GM12878 (cell line): ENCODE data around the gene TCF7L1. TPM values are rescaled to one million over a fixed set of nuclear protein-coding genes. Genes with fewer than 3 reads are reported as not detected.

Experiments
- ATAC-seq: fragments of 200-7000 bp; cut with Tn5 transposase; 3 replicates; pipeline ENCODE4 v1.9.1; 2020; ENCODE audit warnings: mild to moderate bottlenecking, moderate library complexity
- BruUV-seq: library from RNA; stranded (reverse); fragments of 400-500 nt; replicated peaks from 2 replicates; lab custom pipeline; 2021; lab: Mats Ljungman, UMichigan
- CTCF ChIA-PET: fragments of 300-600 bp; sonication (Branson Sonifier 250); formaldehyde crosslinking; extraction: SDS; loops from one replicate; lab custom pipeline; 2021; ENCODE audit warnings: inconsistent platforms; lab: Yijun Ruan, JAX
- POLR2A ChIA-PET: fragments of 350-600 bp; formaldehyde crosslinking; extraction: SDS; loops from one replicate; lab custom pipeline; 2021; ENCODE audit warnings: inconsistent platforms; lab: Charles Lee
- RAD21 ChIA-PET: fragments of 300-600 bp; sonication (Branson Sonifier 250); formaldehyde crosslinking; loops from one replicate; lab custom pipeline; 2023; ENCODE audit warnings: antibody characterized with exemption; ENCODE audit not compliant: unreplicated experiment; lab: Charles Lee
- SMC1A ChIA-PET: fragments of 300-600 bp; sonication (Branson Sonifier 250); formaldehyde crosslinking; loops from one replicate; lab custom pipeline; 2023; ENCODE audit not compliant: unreplicated experiment, uncharacterized antibody; lab: Charles Lee
- DNase-seq: peaks from one replicate; pipeline ENCODE4 v3.0.0-alpha.2; 2011; ENCODE audit warnings: low read depth, low spot score
- FAIRE-seq: peaks from 3 replicates; lab custom pipeline; 2011; peaks lifted over from hg19 to GRCh38; lab: Jason Lieb, UNC
- H2AFZ ChIP-seq: 2 replicates; pipeline ENCODE4 v1.6.0; 2011; ENCODE audit warnings: low read depth, low read length, control low read depth; ENCODE audit not compliant: control insufficient read depth
- H3K27ac ChIP-seq: 2 replicates; pipeline ENCODE4 v1.5.1; 2011; ENCODE audit warnings: control low read depth; ENCODE audit not compliant: control insufficient read depth, insufficient read depth
- H3K27me3 ChIP-seq, 2 experiments: replicated peaks in 1 of 2; 2 replicates each; pipeline versions ENCODE4 v1.6.0 to v1.6.1; 2011; ENCODE audit warnings: low read length in 1 of 2; ENCODE audit not compliant: control insufficient read depth in 2 of 2, insufficient read depth in 2 of 2
- H3K36me3 ChIP-seq, 2 experiments: 2 replicates each; pipeline ENCODE4 v1.5.1; 2011; ENCODE audit warnings: low read length in 1 of 2; ENCODE audit not compliant: control insufficient read depth in 2 of 2, insufficient read depth in 2 of 2
- H3K4me1 ChIP-seq: 2 replicates; pipeline ENCODE4 v1.6.1; 2011; ENCODE audit warnings: mild to moderate bottlenecking, low read length, moderate library complexity, mixed read lengths; ENCODE audit not compliant: control insufficient read depth, insufficient read depth
- H3K4me2 ChIP-seq: 2 replicates; pipeline ENCODE4 v1.6.0; 2011; ENCODE audit warnings: control low read depth; ENCODE audit not compliant: control insufficient read depth, insufficient read depth
- H3K4me3 ChIP-seq: fragments of 200-600 bp; sonication (generic); 2 replicates; pipeline ENCODE4 v1.5.1; 2016
- H3K79me2 ChIP-seq: 2 replicates; pipeline ENCODE4 v1.6.0; 2011; ENCODE audit warnings: low read length; ENCODE audit not compliant: control insufficient read depth, insufficient read depth
- H3K9ac ChIP-seq: 2 replicates; pipeline ENCODE4 v1.8.0; 2011; ENCODE audit warnings: low read length, control low read depth, mixed read lengths; ENCODE audit not compliant: control insufficient read depth, insufficient read depth
- H3K9me3 ChIP-seq: replicated peaks from 3 replicates; pipeline ENCODE4 v1.5.1; 2011; ENCODE audit warnings: mild to moderate bottlenecking, low read length; ENCODE audit not compliant: control insufficient read depth, insufficient read depth
- H4K20me1 ChIP-seq: 2 replicates; pipeline ENCODE4 v1.6.0; 2011; ENCODE audit not compliant: control insufficient read depth, insufficient read depth
- ATF7 ChIP-seq: fragments of 450-650 bp; IDR thresholded peaks from 2 replicates; pipeline ENCODE4 v1.6.1; 2016; ENCODE audit warnings: low read depth, mild to moderate bottlenecking
- BRCA1 ChIP-seq: IDR thresholded peaks from 2 replicates; pipeline ENCODE4 v1.6.1; 2011; ENCODE audit warnings: low read depth, low read length, improper control_type of control experiment
- HDGF ChIP-seq: fragments of 450-650 bp; IDR thresholded peaks from 2 replicates; pipeline ENCODE4 v1.6.1; 2016; ENCODE audit warnings: antibody characterized with exemption
- IKZF2 ChIP-seq, 2 experiments: fragments of 450-650 bp; IDR thresholded peaks; 2 replicates each; pipeline ENCODE4 v1.6.1; 2017; ENCODE audit warnings: mild to moderate bottlenecking in 2 of 2, moderate library complexity in 2 of 2
- MTA2 ChIP-seq: fragments of 450-650 bp; IDR thresholded peaks from 2 replicates; pipeline ENCODE4 v1.6.1; 2016; ENCODE audit warnings: low read depth, mild to moderate bottlenecking, moderate library complexity
- MXI1 ChIP-seq: fragments of 150-350 bp; IDR thresholded peaks from 2 replicates; pipeline ENCODE4 v1.6.1; 2011; ENCODE audit warnings: low read depth, mild to moderate bottlenecking, inconsistent platforms, low read length, improper control_type of control experiment
- NR2F1 ChIP-seq: fragments of 450-650 bp; conservative IDR thresholded peaks from 2 replicates; pipeline ENCODE4 v1.6.1; 2017; ENCODE audit warnings: mild to moderate bottlenecking
- RAD21 ChIP-seq: IDR thresholded peaks from 2 replicates; pipeline ENCODE4 v1.6.1; 2011; ENCODE audit warnings: mild to moderate bottlenecking, low read depth, low read length, moderate library complexity; ENCODE audit not compliant: insufficient read depth
- SMC3 ChIP-seq: IDR thresholded peaks from 2 replicates; pipeline ENCODE4 v1.6.1; 2011; ENCODE audit warnings: low read length, improper control_type of control experiment, borderline replicate concordance
- SPI1 ChIP-seq: IDR thresholded peaks from 2 replicates; pipeline ENCODE4 v1.6.1; 2011; ENCODE audit warnings: low read depth, mild to moderate bottlenecking, low read length, moderate library complexity, borderline replicate concordance; ENCODE audit not compliant: insufficient read depth
- SUPT20H ChIP-seq: IDR thresholded peaks from 2 replicates; pipeline ENCODE4 v1.6.1; 2011; ENCODE audit warnings: low read depth, mild to moderate bottlenecking, low read length, moderate library complexity, borderline replicate concordance; ENCODE audit not compliant: control insufficient read depth
- WGBS: methylation state at CpG from one replicate; pipeline ENCODE4 v1.1.6; 2016; ENCODE audit warnings: low lambda C conversion rate; ENCODE audit not compliant: insufficient replicate concordance, insufficient coverage; ENCODE audit errors: missing lambda C conversion rate; 5-methylcytosine and 5-hydroxymethylcytosine counted together
- in situ Hi-C: fragments of 300-500 bp; cut with MboI; formaldehyde crosslinking; loops from 9 replicates; pipeline ENCODE4 v1.14.3; 2018; ENCODE audit warnings: mixed read lengths
- intact Hi-C: fragments of 100-400 bp; cut with micrococcal nuclease; formaldehyde crosslinking; loops from one replicate; pipeline ENCODE4 v1.14.2; 2022; ENCODE audit not compliant: unreplicated experiment
- polyA plus RNA-seq, 11 experiments: library from polyadenylated mRNA; depleted of rRNA in 4 of 11; unstranded in 6 of 11; stranded (reverse) in 5 of 11; fragments of >200 nt; fragmentation: Nextera tagmentation in 4 of 11; fragmentation: Illumina TruSeq in 1 of 11; extraction: Ambion mirVana in 4 of 11; extraction: Trizol in 1 of 11; gene quantifications; 1 replicate in 1 of 11; 2 replicates in 10 of 11; pipeline versions ENCODE4 v1.2.1 to v1.2.3, GENCODE V29; 2011 to 2016; ENCODE audit warnings: inconsistent platforms in 2 of 11, missing spikeins in 2 of 11, low read depth in 1 of 11
- total RNA-seq, 4 experiments: library from RNA; depleted of rRNA in 3 of 4; stranded (reverse); fragments of >200 nt in 3 of 4; fragmentation: Illumina TruSeq in 1 of 4; extraction: Trizol in 1 of 4; gene quantifications; 2 replicates each; pipeline versions ENCODE4 v1.2.1 to v1.2.3, GENCODE V29; 2013 to 2021
- TF ChIP-seq, protein P1 (sequence below): fragments of 450-650 bp; IDR thresholded peaks from 2 replicates; pipeline ENCODE4 v1.6.1; 2017; ENCODE audit warnings: mild to moderate bottlenecking, moderate library complexity
- TF ChIP-seq, protein P2 (sequence below): fragments of 450-650 bp; IDR thresholded peaks from 2 replicates; pipeline ENCODE4 v1.6.1; 2016; ENCODE audit warnings: mild to moderate bottlenecking

Gene TCF7L1
- total and polyA plus RNA-seq, 10 of the 15 experiments (the other 5 are each of a cell fraction or from before 2014, with no cell fraction given) = 0.03 to 0.11 (median 0.10) TPM; not detected in 7

DNA sequence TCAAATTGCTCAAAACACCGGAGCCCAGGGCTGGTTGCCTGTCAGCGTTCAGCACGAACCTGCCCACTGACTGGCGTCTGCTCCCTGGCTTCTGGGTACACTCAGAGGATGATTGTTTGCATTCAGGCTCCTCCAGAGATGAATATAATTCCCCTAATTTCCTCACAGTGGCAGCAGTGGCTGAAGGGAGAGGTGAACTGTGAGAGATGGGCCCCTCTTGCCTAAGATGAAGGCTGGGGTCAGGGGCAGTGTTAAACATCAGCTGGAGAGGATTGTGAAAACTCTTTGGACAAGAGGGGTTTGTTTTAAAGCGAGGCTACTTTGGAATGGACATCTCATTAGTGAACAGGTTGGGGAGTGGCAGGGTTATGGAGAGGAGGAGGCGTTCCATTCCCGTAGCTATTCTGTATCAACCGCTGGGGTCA is 31.0 kb downstream of the TCF7L1 start:
- H3K79me2 ChIP-seq = no peaks in the 10 kb centered on the region
- H4K20me1 ChIP-seq = no peaks in the 10 kb centered on the region
- in situ Hi-C loops = no loop called here
- H2AFZ ChIP-seq = no peak overlapping the region
- ChIA-PET SMC1A (no interaction called here), POLR2A (no interaction called here), CTCF (no interaction called here), RAD21 (no interaction called here)
- no TSS peak for BruUV-seq
- H3K27me3 ChIP-seq = peaks cover 0 to 3% of the 10 kb centered on the region in 2 experiments; a peak in 1 of 4 replicates
- no peak for FAIRE-seq
- DNase-seq = no peak
- TF ChIP-seq BRCA1 = no peak
- TF ChIP-seq, protein P1, sequence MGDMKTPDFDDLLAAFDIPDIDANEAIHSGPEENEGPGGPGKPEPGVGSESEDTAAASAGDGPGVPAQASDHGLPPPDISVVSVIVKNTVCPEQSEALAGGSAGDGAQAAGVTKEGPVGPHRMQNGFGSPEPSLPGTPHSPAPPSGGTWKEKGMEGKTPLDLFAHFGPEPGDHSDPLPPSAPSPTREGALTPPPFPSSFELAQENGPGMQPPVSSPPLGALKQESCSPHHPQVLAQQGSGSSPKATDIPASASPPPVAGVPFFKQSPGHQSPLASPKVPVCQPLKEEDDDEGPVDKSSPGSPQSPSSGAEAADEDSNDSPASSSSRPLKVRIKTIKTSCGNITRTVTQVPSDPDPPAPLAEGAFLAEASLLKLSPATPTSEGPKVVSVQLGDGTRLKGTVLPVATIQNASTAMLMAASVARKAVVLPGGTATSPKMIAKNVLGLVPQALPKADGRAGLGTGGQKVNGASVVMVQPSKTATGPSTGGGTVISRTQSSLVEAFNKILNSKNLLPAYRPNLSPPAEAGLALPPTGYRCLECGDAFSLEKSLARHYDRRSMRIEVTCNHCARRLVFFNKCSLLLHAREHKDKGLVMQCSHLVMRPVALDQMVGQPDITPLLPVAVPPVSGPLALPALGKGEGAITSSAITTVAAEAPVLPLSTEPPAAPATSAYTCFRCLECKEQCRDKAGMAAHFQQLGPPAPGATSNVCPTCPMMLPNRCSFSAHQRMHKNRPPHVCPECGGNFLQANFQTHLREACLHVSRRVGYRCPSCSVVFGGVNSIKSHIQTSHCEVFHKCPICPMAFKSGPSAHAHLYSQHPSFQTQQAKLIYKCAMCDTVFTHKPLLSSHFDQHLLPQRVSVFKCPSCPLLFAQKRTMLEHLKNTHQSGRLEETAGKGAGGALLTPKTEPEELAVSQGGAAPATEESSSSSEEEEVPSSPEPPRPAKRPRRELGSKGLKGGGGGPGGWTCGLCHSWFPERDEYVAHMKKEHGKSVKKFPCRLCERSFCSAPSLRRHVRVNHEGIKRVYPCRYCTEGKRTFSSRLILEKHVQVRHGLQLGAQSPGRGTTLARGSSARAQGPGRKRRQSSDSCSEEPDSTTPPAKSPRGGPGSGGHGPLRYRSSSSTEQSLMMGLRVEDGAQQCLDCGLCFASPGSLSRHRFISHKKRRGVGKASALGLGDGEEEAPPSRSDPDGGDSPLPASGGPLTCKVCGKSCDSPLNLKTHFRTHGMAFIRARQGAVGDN = no peak
- TF ChIP-seq, protein P2, sequence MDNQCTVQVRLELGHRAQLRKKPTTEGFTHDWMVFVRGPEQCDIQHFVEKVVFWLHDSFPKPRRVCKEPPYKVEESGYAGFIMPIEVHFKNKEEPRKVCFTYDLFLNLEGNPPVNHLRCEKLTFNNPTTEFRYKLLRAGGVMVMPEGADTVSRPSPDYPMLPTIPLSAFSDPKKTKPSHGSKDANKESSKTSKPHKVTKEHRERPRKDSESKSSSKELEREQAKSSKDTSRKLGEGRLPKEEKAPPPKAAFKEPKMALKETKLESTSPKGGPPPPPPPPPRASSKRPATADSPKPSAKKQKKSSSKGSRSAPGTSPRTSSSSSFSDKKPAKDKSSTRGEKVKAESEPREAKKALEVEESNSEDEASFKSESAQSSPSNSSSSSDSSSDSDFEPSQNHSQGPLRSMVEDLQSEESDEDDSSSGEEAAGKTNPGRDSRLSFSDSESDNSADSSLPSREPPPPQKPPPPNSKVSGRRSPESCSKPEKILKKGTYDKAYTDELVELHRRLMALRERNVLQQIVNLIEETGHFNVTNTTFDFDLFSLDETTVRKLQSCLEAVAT = no peak
- TF ChIP-seq NR2F1 = no peak
- no peak for TF ChIP-seq IKZF2 (IDR thresholded peaks at IDR 0.05)
- no peak for TF ChIP-seq SUPT20H
- TF ChIP-seq RAD21 = no peak
- TF ChIP-seq MXI1 = no peak
- no peak for TF ChIP-seq SPI1
- no peak for TF ChIP-seq ATF7
- no peak for TF ChIP-seq HDGF
- TF ChIP-seq MTA2 = no peak
- no peak for TF ChIP-seq SMC3
- no peak overlapping the region for H3K4me3 ChIP-seq
- H3K4me1 ChIP-seq = no peaks in the 10 kb centered on the region
- H3K4me2 ChIP-seq = no peak overlapping the region
- H3K36me3 ChIP-seq = no peaks in the 10 kb centered on the region
- H3K9ac ChIP-seq = no peak overlapping the region
- no peak overlapping the region for H3K27ac ChIP-seq
- intact Hi-C loops = no loop called here
- no peak for ATAC-seq
- no peaks in the 10 kb centered on the region for H3K9me3 ChIP-seq
- WGBS = 35% methylated on average over 8 of the region's 8 CpGs
